Erythroblast (primary cell): Measurements from ENCODE around the gene COX19.

ENCODE experiments used
- GATA1 ChIP-seq: IDR thresholded peaks from 2 replicates; pipeline ENCODE4 v1.6.1; 2011; ENCODE audit warnings: low read depth, mild to moderate bottlenecking, control low read depth, low read length, moderate library complexity
- POLR2A ChIP-seq: IDR thresholded peaks from 2 replicates; pipeline ENCODE4 v1.6.1; 2011; ENCODE audit warnings: mild to moderate bottlenecking, low read length

GRCh38 chr7:954330-955238 lies 20.8 kb downstream of the COX19 start, which contains the start of gene ADAP1:
- TF ChIP-seq POLR2A (no peak), GATA1 (no peak)
